ENCODE data around the gene FAM3A.

GRCh38 chrX:154511761-154512160 is 4.3 kb downstream of the FAM3A start:
- TF ChIP-seq POLR2A (IDR thresholded peaks at IDR 0.05) = no peak
- TF ChIP-seq, protein P1, sequence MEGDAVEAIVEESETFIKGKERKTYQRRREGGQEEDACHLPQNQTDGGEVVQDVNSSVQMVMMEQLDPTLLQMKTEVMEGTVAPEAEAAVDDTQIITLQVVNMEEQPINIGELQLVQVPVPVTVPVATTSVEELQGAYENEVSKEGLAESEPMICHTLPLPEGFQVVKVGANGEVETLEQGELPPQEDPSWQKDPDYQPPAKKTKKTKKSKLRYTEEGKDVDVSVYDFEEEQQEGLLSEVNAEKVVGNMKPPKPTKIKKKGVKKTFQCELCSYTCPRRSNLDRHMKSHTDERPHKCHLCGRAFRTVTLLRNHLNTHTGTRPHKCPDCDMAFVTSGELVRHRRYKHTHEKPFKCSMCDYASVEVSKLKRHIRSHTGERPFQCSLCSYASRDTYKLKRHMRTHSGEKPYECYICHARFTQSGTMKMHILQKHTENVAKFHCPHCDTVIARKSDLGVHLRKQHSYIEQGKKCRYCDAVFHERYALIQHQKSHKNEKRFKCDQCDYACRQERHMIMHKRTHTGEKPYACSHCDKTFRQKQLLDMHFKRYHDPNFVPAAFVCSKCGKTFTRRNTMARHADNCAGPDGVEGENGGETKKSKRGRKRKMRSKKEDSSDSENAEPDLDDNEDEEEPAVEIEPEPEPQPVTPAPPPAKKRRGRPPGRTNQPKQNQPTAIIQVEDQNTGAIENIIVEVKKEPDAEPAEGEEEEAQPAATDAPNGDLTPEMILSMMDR (IDR thresholded peaks at IDR 0.05) = no peak
